GM19035 (cell line): ENCODE measurements around the gene CDH4.

Experiments used
- ATAC-seq: cut with Tn5 transposase; IDR thresholded peaks from one replicate; pipeline ENCODE4 v1.9.1; 2021; ENCODE audit not compliant: unreplicated experiment

Gene CDH4

DNA sequence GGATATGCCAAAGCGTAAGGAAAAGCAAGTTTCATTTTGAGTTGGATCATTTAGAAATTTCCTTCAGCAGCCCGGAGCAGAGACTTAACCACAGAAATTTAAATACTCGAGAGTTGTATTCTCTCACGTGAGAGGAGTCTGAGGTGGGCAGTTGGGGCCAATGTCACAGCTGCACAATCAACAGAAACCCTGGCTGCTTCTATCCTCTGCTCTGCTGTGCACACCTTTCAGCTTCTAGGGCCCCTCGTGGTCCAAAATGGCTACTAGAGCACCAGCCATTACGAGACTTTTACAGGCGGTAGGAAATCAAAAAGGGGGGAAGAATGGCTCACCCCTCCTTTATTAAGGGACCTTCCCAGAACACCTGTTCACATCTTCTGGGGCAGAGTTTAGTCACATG lies 659.8 kb downstream of the CDH4 start:
- no peak for ATAC-seq

DNA sequence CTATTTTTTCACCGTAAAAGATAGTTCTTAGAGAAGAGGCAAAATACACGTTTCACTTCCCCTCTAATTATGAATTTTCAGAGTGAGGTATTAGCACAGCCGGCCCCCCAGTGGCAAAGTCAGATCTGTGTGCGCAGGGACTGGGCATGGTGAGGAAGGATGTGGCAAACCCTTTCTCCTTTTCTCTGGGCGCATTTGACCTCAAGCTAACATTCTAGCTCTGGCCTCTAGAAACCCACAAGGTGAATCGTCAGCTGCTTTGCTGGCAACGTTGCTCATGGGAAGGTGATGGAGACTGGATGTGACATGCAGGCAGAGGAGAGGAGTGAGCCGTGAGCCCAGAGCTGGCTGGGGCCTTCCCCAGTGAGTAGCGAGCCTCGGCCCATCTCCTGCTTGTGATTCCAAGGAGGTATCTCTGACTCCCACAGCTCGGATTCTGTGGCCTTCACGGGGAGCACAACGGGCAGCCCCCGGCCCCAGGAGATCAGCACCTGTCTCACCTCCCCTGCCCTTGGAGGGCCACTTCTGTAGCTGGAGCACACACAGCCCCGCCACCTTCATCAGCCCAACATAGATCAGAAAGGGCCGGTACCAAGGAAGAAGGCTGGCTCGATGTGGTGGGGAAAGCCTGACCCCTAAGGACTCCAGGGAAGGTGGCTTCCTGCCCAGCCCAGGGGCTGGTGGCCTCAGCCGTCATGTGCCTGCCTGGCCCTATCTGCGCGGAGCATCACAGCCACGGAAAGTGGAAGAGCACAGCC lies 660.8 kb downstream of the CDH4 start:
- ATAC-seq = no peak

DNA sequence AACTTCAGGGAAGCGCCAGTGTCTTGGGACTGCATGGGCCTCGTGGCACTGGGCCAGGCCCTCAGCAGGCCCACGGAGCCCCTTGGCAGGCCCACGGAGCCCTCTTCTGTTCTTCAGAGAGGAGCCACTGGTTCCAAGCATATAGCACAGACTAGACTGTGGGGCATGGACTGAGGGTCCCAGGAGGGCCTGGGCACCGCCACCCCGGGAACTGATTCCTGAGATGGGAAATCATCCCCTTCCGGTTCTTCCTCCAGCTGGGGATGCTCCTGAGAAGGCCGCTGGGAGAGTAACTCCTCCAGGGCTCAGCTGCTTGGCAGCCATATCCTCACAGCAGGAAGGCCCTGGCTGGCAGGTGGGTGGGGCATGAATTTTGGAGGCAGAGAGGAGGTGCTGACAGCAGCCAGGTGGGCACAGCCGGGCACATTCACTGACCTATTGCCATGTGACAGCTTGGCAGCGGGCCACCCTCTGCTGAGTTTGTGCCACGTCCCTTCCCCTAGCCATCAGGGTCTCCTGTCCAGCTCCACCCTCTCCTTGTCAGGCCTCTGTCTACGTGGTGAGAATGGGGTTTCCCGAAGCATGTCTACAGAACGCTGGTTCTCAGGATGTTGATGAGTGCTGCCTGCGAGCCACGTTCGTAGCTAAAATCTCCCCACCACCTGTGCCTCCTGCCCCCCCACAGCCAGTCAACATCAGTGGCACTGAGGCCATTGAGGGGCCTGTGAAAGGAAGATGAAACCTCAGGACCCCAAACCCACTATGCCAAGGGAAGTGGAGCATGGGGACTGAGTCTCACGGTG lies 661.6 kb downstream of the CDH4 start:
- ATAC-seq = no peak

DNA sequence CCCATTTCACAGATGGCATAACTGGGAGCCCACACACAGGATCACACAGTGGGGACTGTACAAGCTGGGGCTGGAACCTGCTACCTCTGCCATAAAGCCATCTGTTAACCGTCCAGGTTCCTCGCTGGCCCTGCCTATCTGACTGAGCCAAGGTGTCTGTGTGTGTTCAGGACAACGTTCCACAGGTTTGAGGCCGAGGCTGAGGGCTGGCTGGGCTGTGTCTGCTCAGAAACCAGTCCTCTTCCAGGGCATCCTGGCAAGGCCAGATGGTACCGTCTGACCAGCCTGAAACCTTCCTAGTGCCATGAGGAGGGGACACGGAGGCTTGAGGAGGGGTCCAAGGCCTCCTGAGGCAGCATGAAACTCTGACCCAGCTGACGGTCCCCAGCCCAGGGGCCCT lies 663.0 kb downstream of the CDH4 start:
- no peak for ATAC-seq

DNA sequence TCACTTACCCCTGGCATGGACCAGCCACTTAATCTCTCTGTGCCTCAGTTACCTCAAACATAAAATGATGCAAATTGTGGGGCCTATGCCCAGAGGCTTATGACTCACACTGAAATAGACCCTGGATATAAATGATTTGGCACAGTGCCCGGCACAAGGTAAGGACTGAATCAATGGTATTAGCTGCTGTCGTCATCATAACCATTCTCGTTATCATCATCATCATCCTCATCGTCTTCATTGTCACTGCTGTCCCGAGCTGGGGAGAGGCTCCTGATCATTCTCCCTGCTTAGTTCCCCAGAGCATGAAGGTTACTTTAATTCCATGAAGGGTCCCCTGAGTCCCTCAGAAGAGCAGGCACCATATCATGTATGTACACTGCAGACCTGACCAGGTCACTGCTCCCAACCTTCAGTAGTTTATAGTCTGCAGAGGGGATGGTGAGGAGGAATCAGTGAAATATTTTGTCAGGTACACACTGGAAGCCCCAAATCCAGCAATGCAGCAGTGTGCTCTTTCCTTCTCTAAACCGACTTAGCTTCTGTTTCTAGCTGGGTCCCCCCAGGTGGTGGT lies 664.3 kb downstream of the CDH4 start:
- ATAC-seq = no peak

DNA sequence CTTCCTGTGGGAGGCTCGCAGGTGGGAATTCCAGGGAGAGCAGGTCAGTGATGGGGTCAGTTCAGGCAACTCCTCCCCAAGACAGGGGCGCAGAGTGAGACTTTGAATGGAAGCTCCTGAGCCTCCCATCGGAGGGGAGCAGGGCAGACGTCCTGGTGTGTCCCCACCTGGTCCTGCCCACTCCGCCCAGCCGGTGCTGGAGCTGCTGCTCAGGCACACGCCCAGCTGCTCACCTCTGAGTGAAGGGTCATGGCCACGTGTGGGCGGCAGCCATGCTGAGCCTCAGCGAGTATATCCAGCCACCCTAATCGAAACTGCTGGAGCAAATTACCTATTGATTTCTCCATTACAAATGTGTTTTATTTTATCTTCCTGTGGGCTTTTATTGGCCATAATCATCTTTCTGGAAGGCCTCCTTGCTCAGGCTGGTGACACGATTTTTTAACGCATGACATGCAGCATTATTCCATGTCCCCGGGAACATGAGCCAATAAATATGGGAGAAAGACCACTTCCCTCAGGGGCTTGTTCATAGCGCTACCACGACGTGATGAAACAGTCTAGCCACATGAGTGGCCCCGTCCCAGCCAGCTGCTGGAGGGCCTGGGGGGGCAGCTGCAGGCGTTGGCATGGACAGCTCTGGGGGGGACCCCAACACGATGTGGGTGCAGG lies 665.5 kb downstream of the CDH4 start:
- no peak for ATAC-seq

DNA sequence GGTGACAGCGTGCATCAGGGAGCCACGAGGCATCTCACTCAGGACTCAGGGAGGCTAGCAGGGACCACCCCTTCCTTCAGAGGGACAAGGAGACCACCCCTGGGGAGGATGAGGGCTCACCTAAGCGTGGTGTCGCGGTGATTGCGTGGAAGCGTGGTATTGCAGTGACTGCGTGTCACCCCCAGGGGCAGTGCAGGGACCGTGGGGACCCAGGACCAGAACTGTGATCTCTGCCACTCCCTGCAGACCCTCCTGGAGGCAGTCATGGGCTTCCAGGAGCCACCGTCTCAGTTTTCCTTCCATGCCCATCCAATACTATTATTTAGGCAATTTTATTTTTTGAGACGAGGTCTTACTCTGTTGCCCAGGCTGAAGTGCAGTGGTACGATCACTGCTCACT lies 666.5 kb downstream of the CDH4 start:
- no peak for ATAC-seq

DNA sequence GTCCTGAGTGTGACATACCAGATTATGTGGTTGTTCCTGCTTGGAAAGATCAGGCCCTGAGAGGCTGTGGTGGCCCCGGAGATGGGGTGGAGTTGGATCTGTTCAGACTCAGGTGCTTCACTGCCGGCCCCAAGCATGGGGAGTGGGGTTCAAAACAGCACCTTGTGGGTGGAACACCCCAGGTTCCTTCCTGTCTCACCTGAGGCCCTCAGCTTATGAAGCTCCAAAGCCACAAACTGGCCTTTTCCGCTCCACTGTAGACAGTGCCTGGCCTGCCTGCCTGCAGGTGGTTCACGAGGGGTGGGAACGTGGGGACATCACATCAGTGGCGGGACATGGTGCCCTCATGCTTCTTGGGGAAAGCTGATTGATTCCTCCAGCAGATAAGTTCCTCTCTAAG lies 667.2 kb downstream of the CDH4 start:
- no peak for ATAC-seq

DNA sequence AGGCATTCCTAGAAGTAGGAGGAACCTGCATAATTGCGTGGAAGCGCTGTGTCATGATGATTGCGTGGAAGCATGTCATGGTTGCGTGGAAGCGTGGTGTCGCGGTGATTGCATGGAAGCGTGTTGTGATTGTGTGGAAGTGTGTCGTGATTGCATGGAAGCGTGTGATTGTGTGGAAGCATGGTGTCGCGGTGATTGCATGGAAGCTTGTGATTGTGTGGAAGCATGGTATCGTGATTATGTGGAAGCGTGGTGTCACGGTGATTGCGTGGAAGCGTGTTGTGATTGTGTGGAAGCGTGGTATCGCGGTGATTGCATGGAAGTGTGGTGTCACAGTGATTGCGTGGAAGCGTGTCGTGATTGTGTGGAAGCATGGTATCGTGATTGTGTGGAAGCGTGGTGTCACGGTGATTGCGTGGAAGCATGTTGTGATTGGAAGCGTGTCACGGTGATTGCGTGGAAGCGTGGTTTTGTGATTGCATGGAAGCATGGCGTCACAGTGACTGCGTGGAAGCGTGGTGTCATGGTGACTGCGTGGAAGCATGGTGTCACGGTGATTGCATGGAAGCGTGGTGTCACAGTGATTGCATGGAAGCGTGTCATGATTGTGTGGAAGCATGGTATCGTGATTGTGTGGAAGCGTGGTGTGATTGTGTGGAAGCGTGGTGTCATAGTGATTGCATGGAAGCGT lies 667.8 kb downstream of the CDH4 start:
- no peak for ATAC-seq

DNA sequence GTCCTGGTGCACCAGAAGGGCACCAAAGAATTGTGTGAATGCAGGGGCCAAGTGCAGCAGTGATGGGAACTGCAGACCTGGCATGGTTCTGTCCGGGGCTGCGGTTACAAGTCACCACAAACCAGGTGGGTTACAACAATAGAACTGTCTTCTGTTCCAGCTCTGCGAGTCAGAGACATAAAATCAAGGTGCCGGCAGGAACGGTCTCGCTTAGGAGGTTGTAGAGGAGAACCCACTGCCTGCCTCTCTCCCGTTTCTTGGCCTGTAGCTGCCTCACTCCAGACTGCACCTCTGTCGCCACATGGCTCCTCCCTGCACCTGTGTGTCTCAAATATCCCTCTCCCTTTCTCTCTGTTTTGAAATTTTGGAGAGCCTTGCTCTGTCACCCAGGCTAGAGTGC lies 670.4 kb downstream of the CDH4 start:
- ATAC-seq = no peak

DNA sequence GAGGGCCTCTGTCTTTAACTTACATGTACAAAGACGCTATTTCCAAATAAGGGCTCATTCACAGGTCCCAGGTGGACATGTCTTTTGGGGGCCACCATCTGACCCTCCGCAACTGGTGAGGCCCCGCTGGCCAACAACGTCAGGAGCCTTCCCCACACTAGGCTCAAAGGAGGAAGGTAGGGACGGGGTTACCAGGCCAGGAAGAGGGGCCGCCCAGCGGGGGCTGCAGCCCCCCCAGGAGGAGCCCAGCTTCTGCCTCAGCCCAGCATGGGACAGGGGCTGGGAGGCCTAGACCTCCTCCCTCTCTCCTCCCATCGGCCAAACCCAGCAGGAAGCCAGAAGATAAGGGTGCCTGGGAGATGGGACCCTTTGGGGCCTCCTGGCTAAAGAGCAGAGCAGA lies 670.9 kb downstream of the CDH4 start:
- no peak for ATAC-seq

DNA sequence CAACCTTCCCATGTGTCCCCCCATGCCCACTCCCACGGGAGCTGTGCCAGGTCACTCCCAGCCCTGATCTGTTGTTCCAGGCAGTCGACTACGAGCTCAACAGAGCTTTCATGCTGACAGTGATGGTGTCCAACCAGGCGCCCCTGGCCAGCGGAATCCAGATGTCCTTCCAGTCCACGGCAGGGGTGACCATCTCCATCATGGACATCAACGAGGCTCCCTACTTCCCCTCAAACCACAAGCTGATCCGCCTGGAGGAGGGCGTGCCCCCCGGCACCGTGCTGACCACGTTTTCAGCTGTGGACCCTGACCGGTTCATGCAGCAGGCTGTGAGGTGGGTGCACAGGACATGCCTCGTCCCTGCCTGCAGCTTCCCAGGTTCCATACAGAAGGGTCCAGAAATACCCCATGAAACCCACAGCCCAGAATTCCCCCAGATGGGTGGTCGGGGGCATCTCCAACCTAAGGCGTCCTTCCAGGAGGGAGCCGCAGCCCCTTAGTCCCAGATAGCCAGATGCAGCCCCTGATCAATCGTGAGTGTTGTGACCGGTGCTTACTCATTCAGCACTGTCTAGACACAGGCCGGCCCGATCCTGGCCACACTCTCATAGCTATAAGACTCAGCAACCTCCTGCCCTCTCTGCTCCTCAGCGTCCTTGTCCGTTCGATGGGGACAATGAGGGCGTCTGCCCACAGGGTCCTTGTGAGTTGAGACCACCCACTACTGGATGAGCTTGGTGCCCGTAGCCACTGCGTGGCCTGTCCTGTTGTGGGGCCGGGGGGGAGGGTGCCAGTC lies 671.5 kb downstream of the CDH4 start:
- ATAC-seq = no peak

DNA sequence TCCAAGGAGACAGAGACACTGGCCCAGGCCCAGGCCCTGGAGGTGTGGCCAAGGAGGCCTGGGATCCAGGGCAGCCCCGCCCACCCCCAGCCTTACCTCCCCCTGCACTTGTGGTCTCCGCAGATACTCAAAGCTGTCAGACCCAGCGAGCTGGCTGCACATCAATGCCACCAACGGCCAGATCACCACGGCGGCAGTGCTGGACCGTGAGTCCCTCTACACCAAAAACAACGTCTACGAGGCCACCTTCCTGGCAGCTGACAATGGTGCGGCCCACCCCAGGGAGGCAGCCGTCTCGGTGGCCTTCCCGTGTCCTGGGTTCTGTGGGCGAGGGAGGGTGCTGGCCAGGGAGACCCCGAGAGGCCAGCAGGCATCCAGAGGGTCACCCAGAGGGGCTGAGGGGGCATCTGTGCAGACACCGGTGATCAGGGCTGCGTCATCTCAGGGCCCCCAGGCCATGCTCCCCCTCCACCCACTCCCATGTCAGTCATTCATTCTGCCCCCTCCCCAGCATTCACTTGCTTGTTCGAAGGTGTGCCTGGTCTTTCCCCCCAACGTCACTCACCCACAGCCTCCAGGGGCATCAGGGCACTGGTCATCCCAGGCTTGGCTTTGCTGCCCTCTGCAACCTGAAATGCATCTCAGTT lies 672.3 kb downstream of the CDH4 start:
- no peak for ATAC-seq

DNA sequence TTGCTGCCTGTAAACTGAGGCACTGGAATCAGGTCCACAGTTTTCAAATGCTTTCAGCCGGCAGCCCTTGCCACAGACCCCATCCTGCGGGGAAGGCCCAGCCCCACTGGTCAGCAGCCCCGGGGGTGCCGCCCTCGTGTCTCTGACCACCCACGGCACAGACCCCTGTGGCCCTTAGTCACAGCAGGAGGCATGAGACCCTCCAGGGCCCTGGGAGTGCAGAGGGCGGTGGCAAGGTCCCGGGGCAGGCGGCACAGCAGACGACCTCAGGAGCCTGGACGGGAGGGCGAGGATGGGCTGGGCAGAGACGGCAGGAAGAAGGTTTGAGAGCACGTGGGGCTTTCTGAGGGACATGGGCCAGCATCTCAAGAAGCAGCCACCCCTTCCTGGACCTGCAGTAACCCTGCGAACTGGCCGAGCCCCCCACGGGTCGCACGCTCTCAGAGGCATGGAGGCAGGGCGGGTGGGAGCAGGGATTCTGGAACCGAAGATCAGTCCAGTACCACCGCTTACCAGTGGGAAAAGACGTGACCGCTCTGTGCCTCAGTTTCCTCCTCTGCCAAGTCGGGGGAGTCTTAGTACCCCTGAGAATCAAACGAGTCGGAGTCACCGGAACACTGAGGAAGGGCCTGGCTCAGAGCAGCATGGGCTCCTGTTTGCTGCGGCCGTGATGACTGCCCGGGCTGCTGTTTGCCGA lies 672.9 kb downstream of the CDH4 start:
- ATAC-seq = no peak

DNA sequence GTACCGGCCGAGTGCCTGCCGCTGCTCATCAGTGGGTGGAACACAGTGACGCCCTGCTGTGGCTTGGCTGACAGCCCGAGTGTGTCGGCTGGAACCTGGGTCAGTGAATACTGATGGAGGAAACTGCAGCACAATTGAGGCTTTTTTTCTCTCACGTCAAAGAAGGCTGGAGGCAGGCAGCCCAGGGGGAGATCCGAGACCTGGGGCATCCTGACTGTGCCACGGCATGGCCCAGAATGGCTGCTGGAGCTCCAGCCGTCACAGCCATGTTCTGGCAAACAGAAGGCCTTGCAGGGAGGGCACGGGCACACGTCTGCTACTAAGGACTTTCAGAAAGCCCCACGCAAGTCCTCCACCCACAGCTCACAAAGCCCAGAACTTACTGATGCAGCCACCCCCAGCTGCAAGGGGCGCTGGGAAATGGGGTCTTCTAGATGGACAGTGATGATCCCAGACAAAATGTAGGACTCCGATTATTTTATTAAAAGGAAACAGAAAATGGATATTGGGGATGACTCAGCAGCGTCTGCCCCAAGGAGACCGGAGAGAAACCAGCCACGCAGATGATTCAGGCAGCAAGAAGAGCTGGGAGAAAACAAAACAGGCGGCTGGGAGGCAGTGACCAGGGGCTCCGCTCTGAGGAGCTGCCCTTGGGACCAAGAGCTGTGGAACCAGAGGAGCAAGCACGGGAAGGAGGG lies 673.6 kb downstream of the CDH4 start:
- ATAC-seq = no peak

DNA sequence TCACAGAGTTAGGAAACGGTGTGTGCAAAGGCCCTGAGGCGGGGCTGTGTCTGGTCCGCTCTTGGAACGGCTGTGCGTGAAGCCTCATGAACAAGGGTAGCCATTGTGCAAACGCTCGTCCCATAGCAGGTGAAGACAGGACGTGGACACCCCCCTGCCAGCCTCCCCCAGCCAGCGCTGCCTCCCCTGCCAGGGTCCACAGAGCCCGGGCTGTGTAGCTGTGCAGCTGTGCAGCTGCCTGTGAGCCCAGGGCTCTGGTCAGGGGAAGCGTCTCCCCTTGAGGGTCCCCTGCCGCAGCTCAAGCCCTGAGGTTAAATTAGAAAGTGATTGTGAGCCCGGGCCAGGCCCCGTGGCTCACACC lies 674.2 kb downstream of the CDH4 start:
- no peak for ATAC-seq

DNA sequence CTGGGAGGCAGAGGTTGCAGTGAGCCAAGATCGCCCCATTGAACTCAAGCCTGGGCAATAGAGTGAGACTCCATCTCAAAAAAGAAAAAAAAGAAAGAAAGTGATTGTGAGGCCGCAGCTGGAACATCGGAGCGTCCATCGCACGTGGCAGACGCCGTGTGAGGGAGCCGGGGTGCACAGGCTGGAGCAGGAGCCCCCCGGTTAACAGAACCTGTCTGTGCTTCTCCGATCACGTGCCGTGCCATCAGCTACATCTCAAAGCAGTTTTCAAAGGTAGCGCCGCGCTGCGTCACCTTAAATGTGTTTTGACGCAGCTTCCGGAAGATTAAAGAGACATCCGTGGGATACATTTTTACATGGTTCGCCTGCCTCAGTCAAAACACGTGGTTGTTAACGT lies 674.7 kb downstream of the CDH4 start:
- ATAC-seq = no peak

DNA sequence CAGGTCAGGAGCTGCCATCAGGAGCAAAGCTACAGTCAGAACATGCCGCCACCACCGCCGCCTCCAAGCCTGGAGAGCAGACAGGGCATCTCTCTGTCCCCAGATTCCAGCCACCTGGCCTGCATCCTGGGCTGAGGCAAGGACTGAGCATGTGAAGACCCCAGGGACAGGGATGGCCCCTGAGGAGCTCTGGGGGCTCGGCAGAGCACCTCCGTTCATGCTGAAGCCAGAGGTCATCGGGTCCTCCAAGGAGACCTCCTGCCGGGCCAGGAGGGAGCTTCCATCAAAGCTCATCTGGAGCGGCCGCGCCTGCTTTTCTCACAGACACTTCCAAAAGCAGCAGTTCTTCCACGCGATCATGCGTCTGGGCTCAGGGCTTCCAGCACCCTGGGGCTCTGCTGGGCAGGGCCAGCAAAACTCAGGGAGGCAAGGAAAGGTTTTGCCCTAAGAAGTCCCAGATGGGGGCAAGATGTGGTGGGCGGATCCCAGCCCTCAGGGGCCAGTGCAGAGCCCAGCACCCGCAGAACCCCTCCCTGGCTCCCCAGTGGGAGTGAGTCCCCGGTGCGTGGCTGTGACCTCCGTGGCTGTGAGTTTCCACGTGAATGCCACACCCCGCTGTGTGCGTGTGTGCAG lies 675.2 kb downstream of the CDH4 start:
- ATAC-seq = no peak
